Measurements from ENCODE around the gene ZNF688. TPM values are rescaled to one million over a fixed set of nuclear protein-coding genes. Genes with fewer than 3 reads are reported as not detected.
A peak's percentile ranks its signal among the peaks of the same experiment; 100 is the strongest.

Gene ZNF688
- total and polyA plus RNA-seq, 4 donors: 3.4 to 8.9 (median 4.8) TPM

DNA sequence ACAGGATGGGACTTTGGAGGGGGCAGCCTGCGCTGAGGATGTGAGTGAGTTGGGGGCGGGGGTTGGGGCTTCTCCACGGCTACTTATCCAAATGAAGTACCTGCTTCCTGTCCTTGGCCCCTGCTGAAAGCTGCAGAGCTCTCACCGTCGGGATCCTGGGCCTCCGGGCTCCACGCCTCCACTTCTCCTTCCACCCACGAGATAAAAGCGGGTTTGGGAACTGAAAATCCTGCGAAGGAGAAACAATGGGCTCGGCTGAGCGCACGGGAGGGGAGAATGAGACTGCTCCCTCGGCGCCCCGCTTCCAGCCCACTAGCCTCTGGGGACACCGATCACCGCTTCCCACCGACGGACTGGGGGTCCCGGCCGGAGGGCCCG lies 13.5 kb upstream of the ZNF688 start:
- DNase-seq (ENCODE audit: low spot score): no peak
- WGBS: 4% methylated on average over 23 of the region's 23 CpGs
- peak overlapping the region; percentile 73 to 96 (median 86) for H3K4me3 ChIP-seq (ENCODE audit: low read depth in 1 of 3, low read length in 3 of 3)
- H3K9ac ChIP-seq (ENCODE audit: low read depth in 1 of 2, low read length in 2 of 2): peak overlapping the region; percentile 69 to 72
- peaks cover 3 to 14% (median 6%) of the 10 kb centered on the region in 4 donors for H3K36me3 ChIP-seq (ENCODE audit: control insufficient read depth in 4 of 4, insufficient read depth in 3 of 4, low read depth in 1 of 4, low read length in 3 of 4)
- TF ChIP-seq, protein P1, sequence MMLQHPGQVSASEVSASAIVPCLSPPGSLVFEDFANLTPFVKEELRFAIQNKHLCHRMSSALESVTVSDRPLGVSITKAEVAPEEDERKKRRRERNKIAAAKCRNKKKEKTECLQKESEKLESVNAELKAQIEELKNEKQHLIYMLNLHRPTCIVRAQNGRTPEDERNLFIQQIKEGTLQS (IDR thresholded peaks at IDR 0.05): no peak
- TF ChIP-seq, protein P2, sequence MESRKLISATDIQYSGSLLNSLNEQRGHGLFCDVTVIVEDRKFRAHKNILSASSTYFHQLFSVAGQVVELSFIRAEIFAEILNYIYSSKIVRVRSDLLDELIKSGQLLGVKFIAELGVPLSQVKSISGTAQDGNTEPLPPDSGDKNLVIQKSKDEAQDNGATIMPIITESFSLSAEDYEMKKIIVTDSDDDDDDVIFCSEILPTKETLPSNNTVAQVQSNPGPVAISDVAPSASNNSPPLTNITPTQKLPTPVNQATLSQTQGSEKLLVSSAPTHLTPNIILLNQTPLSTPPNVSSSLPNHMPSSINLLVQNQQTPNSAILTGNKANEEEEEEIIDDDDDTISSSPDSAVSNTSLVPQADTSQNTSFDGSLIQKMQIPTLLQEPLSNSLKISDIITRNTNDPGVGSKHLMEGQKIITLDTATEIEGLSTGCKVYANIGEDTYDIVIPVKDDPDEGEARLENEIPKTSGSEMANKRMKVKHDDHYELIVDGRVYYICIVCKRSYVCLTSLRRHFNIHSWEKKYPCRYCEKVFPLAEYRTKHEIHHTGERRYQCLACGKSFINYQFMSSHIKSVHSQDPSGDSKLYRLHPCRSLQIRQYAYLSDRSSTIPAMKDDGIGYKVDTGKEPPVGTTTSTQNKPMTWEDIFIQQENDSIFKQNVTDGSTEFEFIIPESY (IDR thresholded peaks at IDR 0.05): no peak
- TF ChIP-seq, protein P3, sequence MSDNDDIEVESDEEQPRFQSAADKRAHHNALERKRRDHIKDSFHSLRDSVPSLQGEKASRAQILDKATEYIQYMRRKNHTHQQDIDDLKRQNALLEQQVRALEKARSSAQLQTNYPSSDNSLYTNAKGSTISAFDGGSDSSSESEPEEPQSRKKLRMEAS (IDR thresholded peaks at IDR 0.05): no peak
- no peak for TF ChIP-seq RXRA (IDR thresholded peaks at IDR 0.05)
- TF ChIP-seq JUND (IDR thresholded peaks at IDR 0.05): no peak
- no peak for TF ChIP-seq FOXA2 (IDR thresholded peaks at IDR 0.05)
- no peak for TF ChIP-seq YY1 (IDR thresholded peaks at IDR 0.05)
- no peak for TF ChIP-seq GABPA (IDR thresholded peaks at IDR 0.05 in 1 of 2, conservative IDR thresholded peaks at IDR 0.05 in 1 of 2)
- no peak for TF ChIP-seq NR2F2 (IDR thresholded peaks at IDR 0.05)
- no peak for TF ChIP-seq EGR1 (IDR thresholded peaks at IDR 0.05; ENCODE audit: low read depth in 2 of 2)
- TF ChIP-seq, protein P4, sequence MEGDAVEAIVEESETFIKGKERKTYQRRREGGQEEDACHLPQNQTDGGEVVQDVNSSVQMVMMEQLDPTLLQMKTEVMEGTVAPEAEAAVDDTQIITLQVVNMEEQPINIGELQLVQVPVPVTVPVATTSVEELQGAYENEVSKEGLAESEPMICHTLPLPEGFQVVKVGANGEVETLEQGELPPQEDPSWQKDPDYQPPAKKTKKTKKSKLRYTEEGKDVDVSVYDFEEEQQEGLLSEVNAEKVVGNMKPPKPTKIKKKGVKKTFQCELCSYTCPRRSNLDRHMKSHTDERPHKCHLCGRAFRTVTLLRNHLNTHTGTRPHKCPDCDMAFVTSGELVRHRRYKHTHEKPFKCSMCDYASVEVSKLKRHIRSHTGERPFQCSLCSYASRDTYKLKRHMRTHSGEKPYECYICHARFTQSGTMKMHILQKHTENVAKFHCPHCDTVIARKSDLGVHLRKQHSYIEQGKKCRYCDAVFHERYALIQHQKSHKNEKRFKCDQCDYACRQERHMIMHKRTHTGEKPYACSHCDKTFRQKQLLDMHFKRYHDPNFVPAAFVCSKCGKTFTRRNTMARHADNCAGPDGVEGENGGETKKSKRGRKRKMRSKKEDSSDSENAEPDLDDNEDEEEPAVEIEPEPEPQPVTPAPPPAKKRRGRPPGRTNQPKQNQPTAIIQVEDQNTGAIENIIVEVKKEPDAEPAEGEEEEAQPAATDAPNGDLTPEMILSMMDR (IDR thresholded peaks at IDR 0.05; ENCODE audit: low read depth, low read length, missing input control): no peak
- TF ChIP-seq HNF4A (conservative IDR thresholded peaks at IDR 0.05): no peak
- TF ChIP-seq, protein P5, sequence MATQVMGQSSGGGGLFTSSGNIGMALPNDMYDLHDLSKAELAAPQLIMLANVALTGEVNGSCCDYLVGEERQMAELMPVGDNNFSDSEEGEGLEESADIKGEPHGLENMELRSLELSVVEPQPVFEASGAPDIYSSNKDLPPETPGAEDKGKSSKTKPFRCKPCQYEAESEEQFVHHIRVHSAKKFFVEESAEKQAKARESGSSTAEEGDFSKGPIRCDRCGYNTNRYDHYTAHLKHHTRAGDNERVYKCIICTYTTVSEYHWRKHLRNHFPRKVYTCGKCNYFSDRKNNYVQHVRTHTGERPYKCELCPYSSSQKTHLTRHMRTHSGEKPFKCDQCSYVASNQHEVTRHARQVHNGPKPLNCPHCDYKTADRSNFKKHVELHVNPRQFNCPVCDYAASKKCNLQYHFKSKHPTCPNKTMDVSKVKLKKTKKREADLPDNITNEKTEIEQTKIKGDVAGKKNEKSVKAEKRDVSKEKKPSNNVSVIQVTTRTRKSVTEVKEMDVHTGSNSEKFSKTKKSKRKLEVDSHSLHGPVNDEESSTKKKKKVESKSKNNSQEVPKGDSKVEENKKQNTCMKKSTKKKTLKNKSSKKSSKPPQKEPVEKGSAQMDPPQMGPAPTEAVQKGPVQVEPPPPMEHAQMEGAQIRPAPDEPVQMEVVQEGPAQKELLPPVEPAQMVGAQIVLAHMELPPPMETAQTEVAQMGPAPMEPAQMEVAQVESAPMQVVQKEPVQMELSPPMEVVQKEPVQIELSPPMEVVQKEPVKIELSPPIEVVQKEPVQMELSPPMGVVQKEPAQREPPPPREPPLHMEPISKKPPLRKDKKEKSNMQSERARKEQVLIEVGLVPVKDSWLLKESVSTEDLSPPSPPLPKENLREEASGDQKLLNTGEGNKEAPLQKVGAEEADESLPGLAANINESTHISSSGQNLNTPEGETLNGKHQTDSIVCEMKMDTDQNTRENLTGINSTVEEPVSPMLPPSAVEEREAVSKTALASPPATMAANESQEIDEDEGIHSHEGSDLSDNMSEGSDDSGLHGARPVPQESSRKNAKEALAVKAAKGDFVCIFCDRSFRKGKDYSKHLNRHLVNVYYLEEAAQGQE (IDR thresholded peaks at IDR 0.05): no peak
- no peak for TF ChIP-seq RAD21 (IDR thresholded peaks at IDR 0.05)
- TF ChIP-seq FOXA1 (IDR thresholded peaks at IDR 0.05): no peak
- no peak for TF ChIP-seq TAF1 (conservative IDR thresholded peaks at IDR 0.05)
- H3K4me1 ChIP-seq (ENCODE audit: control insufficient read depth in 4 of 4, insufficient read depth in 4 of 4, low read length in 3 of 4): peaks cover 2 to 21% (median 10%) of the 10 kb centered on the region in 4 donors
- no peaks in the 10 kb centered on the region for H3K27me3 ChIP-seq (ENCODE audit: control insufficient read depth in 4 of 4, insufficient read depth in 4 of 4, low read length in 3 of 4)
- peak overlapping the region; percentile 77 to 80 for H3K27ac ChIP-seq (ENCODE audit: low read depth in 1 of 2, low read length in 2 of 2)
- no peaks in the 10 kb centered on the region for H3K9me3 ChIP-seq (ENCODE audit: control insufficient read depth in 4 of 4, low read length in 3 of 4)

Measured in liver (tissue), 9 donors.